ENCODE measurements around the gene GRIK2. TPM values are rescaled to one million over a fixed set of nuclear protein-coding genes. Genes with fewer than 3 reads are reported as not detected.

The GRIK2 gene
- total RNA-seq, 1 donor, result under 0.01 TPM

GRCh38 chr6:101765281-101765680, 371.8 kb downstream of the GRIK2 start:
- DNase-seq (ENCODE audit: low read depth in 2 of 3, low spot score in 2 of 3), result no peak

- DNase-seq (ENCODE audit: low read depth in 2 of 3, low spot score in 2 of 3), result no peak
Measured at GRCh38 chr6:101770116-101770515, 376.6 kb downstream of the GRIK2 start.

GRCh38 chr6:101776919-101777350, 383.4 kb downstream of the GRIK2 start:
- DNase-seq (ENCODE audit: low read depth in 2 of 3, low spot score in 2 of 3), result no peak

GRCh38 chr6:101777646-101778045, 384.1 kb downstream of the GRIK2 start:
- DNase-seq (ENCODE audit: low read depth in 2 of 3, low spot score in 2 of 3), result no peak

GRCh38 chr6:101779051-101779844, 385.7 kb downstream of the GRIK2 start:
- DNase-seq (ENCODE audit: low read depth in 2 of 3, low spot score in 2 of 3), result no peak

GRCh38 chr6:101783287-101783686, 389.8 kb downstream of the GRIK2 start:
- DNase-seq (ENCODE audit: low read depth in 2 of 3, low spot score in 2 of 3), result no peak

GRCh38 chr6:101784094-101784493, 390.6 kb downstream of the GRIK2 start:
- DNase-seq (ENCODE audit: low read depth in 2 of 3, low spot score in 2 of 3), result no peak

GRCh38 chr6:101799531-101799930, 406.0 kb downstream of the GRIK2 start:
- DNase-seq (ENCODE audit: low read depth in 2 of 3, low spot score in 2 of 3), result no peak

GRCh38 chr6:101800598-101800997, 407.1 kb downstream of the GRIK2 start:
- no peak for DNase-seq (ENCODE audit: low read depth in 2 of 3, low spot score in 2 of 3)

GRCh38 chr6:101803136-101803535, 409.6 kb downstream of the GRIK2 start:
- no peak for DNase-seq (ENCODE audit: low read depth in 2 of 3, low spot score in 2 of 3)

- DNase-seq (ENCODE audit: low read depth in 2 of 3, low spot score in 2 of 3), result no peak
Measured at GRCh38 chr6:101806241-101806640, 412.7 kb downstream of the GRIK2 start.

- DNase-seq (ENCODE audit: low read depth in 2 of 3, low spot score in 2 of 3), result no peak
Measured at GRCh38 chr6:101811108-101811507, 417.6 kb downstream of the GRIK2 start.

- DNase-seq (ENCODE audit: low read depth in 2 of 3, low spot score in 2 of 3), result no peak
Measured at GRCh38 chr6:101816716-101817115, 423.2 kb downstream of the GRIK2 start.

GRCh38 chr6:101818051-101818450, 424.5 kb downstream of the GRIK2 start:
- no peak for DNase-seq (ENCODE audit: low read depth in 2 of 3, low spot score in 2 of 3)

- no peak for DNase-seq (ENCODE audit: low read depth in 2 of 3, low spot score in 2 of 3)
Measured at GRCh38 chr6:101824551-101825345, 431.2 kb downstream of the GRIK2 start.

- DNase-seq (ENCODE audit: low read depth in 2 of 3, low spot score in 2 of 3), result no peak
Measured at GRCh38 chr6:101826269-101826668, 432.8 kb downstream of the GRIK2 start.

GRCh38 chr6:101826678-101827077, 433.2 kb downstream of the GRIK2 start:
- DNase-seq (ENCODE audit: low read depth in 2 of 3, low spot score in 2 of 3), result no peak

GRCh38 chr6:101830501-101831031, 437.1 kb downstream of the GRIK2 start:
- DNase-seq (ENCODE audit: low read depth in 2 of 3, low spot score in 2 of 3), result no peak

- no peak for DNase-seq (ENCODE audit: low read depth in 2 of 3, low spot score in 2 of 3)
Measured at GRCh38 chr6:101832371-101832770, 438.9 kb downstream of the GRIK2 start.

- DNase-seq (ENCODE audit: low read depth in 2 of 3, low spot score in 2 of 3), result no peak
Measured at GRCh38 chr6:101840100-101840499, 446.6 kb downstream of the GRIK2 start.

GRCh38 chr6:101845172-101845571, 451.7 kb downstream of the GRIK2 start:
- no peak for DNase-seq (ENCODE audit: low read depth in 2 of 3, low spot score in 2 of 3)

- DNase-seq (ENCODE audit: low read depth in 2 of 3, low spot score in 2 of 3), result no peak
Measured at GRCh38 chr6:101845621-101846020, 452.1 kb downstream of the GRIK2 start.

All from hematopoietic multipotent progenitor cell (in vitro differentiated cells).